Neuronal stem cell (in vitro differentiated cells): Measurements from ENCODE around the gene LIN7B.
"Not testable (repeated sequence)": the region's sequence is repeated elsewhere in the genome, so short reads cannot be mapped to it uniquely, and the experiment has no call there.

Source experiments
- DNase-seq: peaks from one replicate; pipeline ENCODE4 v3.0.0-alpha.2; 2013; ENCODE audit warnings: low spot score
- H2AFZ ChIP-seq: one replicate; pipeline ENCODE4 v1.6.1; 2013; ENCODE audit warnings: mild to moderate bottlenecking, low read length, inconsistent platforms
- H2AK5ac ChIP-seq: 2 replicates; pipeline ENCODE4 v1.6.1; 2013; ENCODE audit warnings: low read depth, mild to moderate bottlenecking, inconsistent platforms, low read length, moderate library complexity, mixed read lengths
- H2BK120ac ChIP-seq: 2 replicates; pipeline ENCODE4 v1.6.1; 2013; ENCODE audit warnings: low read depth, mild to moderate bottlenecking, inconsistent platforms, low read length, moderate library complexity, mixed read lengths
- H2BK12ac ChIP-seq: one replicate; pipeline ENCODE4 v1.6.1; 2013; ENCODE audit warnings: low read length, inconsistent platforms
- H2BK15ac ChIP-seq: 2 replicates; pipeline ENCODE4 v1.6.1; 2013; ENCODE audit warnings: mild to moderate bottlenecking, low read length, inconsistent platforms, mixed read lengths
- H2BK5ac ChIP-seq: one replicate; pipeline ENCODE4 v1.6.1; 2013; ENCODE audit warnings: inconsistent platforms, mild to moderate bottlenecking, low read length, moderate library complexity
- H3K14ac ChIP-seq: one replicate; pipeline ENCODE4 v1.6.1; 2013; ENCODE audit warnings: low read length, inconsistent platforms
- H3K18ac ChIP-seq: 2 replicates; pipeline ENCODE4 v1.6.1; 2013; ENCODE audit warnings: low read length, inconsistent platforms
- H3K23ac ChIP-seq: 2 replicates; pipeline ENCODE4 v1.6.1; 2013; ENCODE audit warnings: low read depth, mild to moderate bottlenecking, mixed read lengths, low read length, inconsistent platforms; ENCODE audit not compliant: poor library complexity
- H3K27ac ChIP-seq: replicated peaks from 3 replicates; pipeline ENCODE4 v1.5.1; 2013; ENCODE audit warnings: low read length, inconsistent platforms
- H3K27me3 ChIP-seq, 3 experiments: 2 replicates each; pipeline ENCODE4 v1.6.1; 2013; ENCODE audit warnings: low read length in 3 of 3, mild to moderate bottlenecking in 2 of 3, inconsistent platforms in 1 of 3, low read depth in 1 of 3, mixed read lengths in 1 of 3, moderate library complexity in 1 of 3; ENCODE audit not compliant: control insufficient read depth in 3 of 3, insufficient read depth in 3 of 3
- H3K36me3 ChIP-seq, 2 donors: replicated peaks in 1 of 2; 2 replicates each; pipeline ENCODE4 v1.6.1; 2013; ENCODE audit warnings: low read length in 2 of 2; ENCODE audit not compliant: control insufficient read depth in 2 of 2, insufficient read depth in 2 of 2
- H3K4ac ChIP-seq: 2 replicates; pipeline ENCODE4 v1.6.1; 2013; ENCODE audit warnings: inconsistent platforms, mild to moderate bottlenecking, low read length, moderate library complexity
- H3K4me1 ChIP-seq, 2 donors: 1 replicate in 1 of 2; 2 replicates in 1 of 2; pipeline ENCODE4 v1.6.1; 2013; ENCODE audit warnings: low read length in 2 of 2, low read depth in 1 of 2; ENCODE audit not compliant: control insufficient read depth in 2 of 2, insufficient read depth in 1 of 2
- H3K4me2 ChIP-seq: one replicate; pipeline ENCODE4 v1.6.1; 2013; ENCODE audit warnings: mild to moderate bottlenecking, low read length, inconsistent platforms; ENCODE audit not compliant: insufficient read depth, poor library complexity, severe bottlenecking
- H3K4me3 ChIP-seq, 2 donors: 2 replicates each; pipeline ENCODE4 v1.5.1; 2013; ENCODE audit warnings: low read length in 2 of 2, mild to moderate bottlenecking in 2 of 2, inconsistent platforms in 1 of 2, moderate library complexity in 1 of 2
- H3K79me1 ChIP-seq: one replicate; pipeline ENCODE4 v1.6.1; 2013; ENCODE audit warnings: low read depth, mild to moderate bottlenecking, inconsistent platforms, low read length, moderate library complexity
- H3K9ac ChIP-seq: one replicate; pipeline ENCODE4 v1.6.1; 2013; ENCODE audit warnings: mild to moderate bottlenecking, low read depth, low read length, inconsistent platforms; ENCODE audit not compliant: poor library complexity
- H3K9me3 ChIP-seq, 2 donors: replicated peaks in 1 of 2; 2 replicates each; pipeline versions ENCODE3 to v1.6.1; 2013; ENCODE audit warnings: low read length in 2 of 2, mild to moderate bottlenecking in 2 of 2, inconsistent platforms in 1 of 2, low read depth in 1 of 2, mixed read lengths in 1 of 2, moderate library complexity in 1 of 2; ENCODE audit not compliant: control insufficient read depth in 2 of 2, insufficient read depth in 1 of 2
- H4K8ac ChIP-seq: one replicate; pipeline ENCODE4 v1.6.1; 2013; ENCODE audit warnings: low read depth, mild to moderate bottlenecking, inconsistent platforms, low read length, moderate library complexity
- H4K91ac ChIP-seq: one replicate; pipeline ENCODE4 v1.6.1; 2013; ENCODE audit warnings: low read length, low read depth, mild to moderate bottlenecking, inconsistent platforms; ENCODE audit not compliant: poor library complexity
- WGBS, 2 donors: extraction: QIAGEN DNeasy Blood & Tissue Kit; methylation state at CpG; one replicate each; pipeline ENCODE4 v1.1.7; 2013; ENCODE audit warnings: missing lambda C conversion rate in 2 of 2, mixed read lengths in 1 of 2; ENCODE audit not compliant: insufficient read length in 2 of 2, insufficient replicate concordance in 1 of 2; ENCODE audit errors: extremely low coverage in 2 of 2; 5-methylcytosine and 5-hydroxymethylcytosine counted together

LIN7B gene

DNA sequence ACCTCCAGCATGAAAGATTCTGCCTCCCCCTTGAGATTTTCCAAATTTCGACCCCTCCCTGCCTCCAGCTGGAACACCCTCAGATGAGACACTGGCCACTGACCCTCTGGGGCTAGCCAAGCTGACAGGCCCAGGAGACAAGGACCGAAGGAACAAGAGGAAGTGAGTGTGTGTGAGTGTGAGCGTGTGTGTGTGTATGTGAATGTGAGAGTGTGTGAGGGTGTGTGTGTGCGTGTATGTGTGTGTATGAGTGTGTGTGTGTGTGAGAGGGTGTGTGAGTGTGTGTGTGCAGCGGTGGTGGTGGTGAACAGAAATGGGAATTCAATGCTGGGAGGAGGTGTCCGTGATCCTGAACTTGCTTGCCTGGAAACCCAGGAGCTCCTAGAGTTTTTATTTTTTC, 27.2 kb downstream of the LIN7B start:
- H3K27ac ChIP-seq, result no peak overlapping the region
- H3K9me3 ChIP-seq, result no peaks in the 10 kb centered on the region
- no peaks in the 10 kb centered on the region for H3K79me1 ChIP-seq
- no peak for DNase-seq
- H2AK5ac ChIP-seq, result no peak overlapping the region
- no peak overlapping the region for H3K14ac ChIP-seq
- WGBS, 2 donors, result 93 to 100% methylated on average over 2 of the region's 6 CpGs
- no peak overlapping the region for H2BK120ac ChIP-seq
- H3K4me2 ChIP-seq, result no peak overlapping the region
- H3K27me3 ChIP-seq, result peaks cover 0 to 1% (median 0%) of the 10 kb centered on the region in 3 experiments
- H3K36me3 ChIP-seq, result no peaks in the 10 kb centered on the region
- no peak overlapping the region for H2BK15ac ChIP-seq
- peaks cover 5 to 12% of the 10 kb centered on the region in 2 donors for H3K4me1 ChIP-seq
- no peak overlapping the region for H3K23ac ChIP-seq
- H3K18ac ChIP-seq, result no peak overlapping the region
- H4K91ac ChIP-seq, result no peak overlapping the region
- H2AFZ ChIP-seq, result no peak overlapping the region
- no peak overlapping the region for H2BK12ac ChIP-seq
- H3K4ac ChIP-seq, result no peak overlapping the region
- no peak overlapping the region for H3K4me3 ChIP-seq
- H3K9ac ChIP-seq, result no peak overlapping the region
- no peak overlapping the region for H2BK5ac ChIP-seq
- H4K8ac ChIP-seq, result no peak overlapping the region

- H2BK15ac ChIP-seq, result no peak overlapping the region
- peak overlapping the region; percentile 94 for H3K18ac ChIP-seq
- no peak overlapping the region for H2BK5ac ChIP-seq
- H4K91ac ChIP-seq, result no peak overlapping the region
- no peak overlapping the region for H2AK5ac ChIP-seq
- no peak overlapping the region for H3K27ac ChIP-seq
- peak overlapping the region; percentile 93 for H3K4ac ChIP-seq
- peak overlapping the region; percentile 77 to 92 for H3K4me3 ChIP-seq
- H3K27me3 ChIP-seq, result peaks cover 0 to 1% (median 0%) of the 10 kb centered on the region in 3 experiments
- H3K4me1 ChIP-seq, result peaks cover 9 to 12% of the 10 kb centered on the region in 2 donors
- peak overlapping the region; percentile 90 for H3K14ac ChIP-seq
- no peaks in the 10 kb centered on the region for H3K79me1 ChIP-seq
- no peaks in the 10 kb centered on the region for H3K9me3 ChIP-seq
- peak overlapping the region; percentile 100 for H3K4me2 ChIP-seq
- no CpG with 5 or more reads among the region's 21 CpGs for WGBS, 2 donors
- peak; percentile 90 for DNase-seq
- peak overlapping the region; percentile 97 for H3K9ac ChIP-seq
- H3K23ac ChIP-seq, result peak overlapping the region; percentile 86
- no peak overlapping the region for H2BK12ac ChIP-seq
- H2AFZ ChIP-seq, result peak overlapping the region; percentile 94
- H4K8ac ChIP-seq, result peak overlapping the region; percentile 54
- no peak overlapping the region for H2BK120ac ChIP-seq
- H3K36me3 ChIP-seq, result no peaks in the 10 kb centered on the region
Measured at GRCh38 chr19:49142866-49143335, 28.7 kb downstream of the LIN7B start.

DNA sequence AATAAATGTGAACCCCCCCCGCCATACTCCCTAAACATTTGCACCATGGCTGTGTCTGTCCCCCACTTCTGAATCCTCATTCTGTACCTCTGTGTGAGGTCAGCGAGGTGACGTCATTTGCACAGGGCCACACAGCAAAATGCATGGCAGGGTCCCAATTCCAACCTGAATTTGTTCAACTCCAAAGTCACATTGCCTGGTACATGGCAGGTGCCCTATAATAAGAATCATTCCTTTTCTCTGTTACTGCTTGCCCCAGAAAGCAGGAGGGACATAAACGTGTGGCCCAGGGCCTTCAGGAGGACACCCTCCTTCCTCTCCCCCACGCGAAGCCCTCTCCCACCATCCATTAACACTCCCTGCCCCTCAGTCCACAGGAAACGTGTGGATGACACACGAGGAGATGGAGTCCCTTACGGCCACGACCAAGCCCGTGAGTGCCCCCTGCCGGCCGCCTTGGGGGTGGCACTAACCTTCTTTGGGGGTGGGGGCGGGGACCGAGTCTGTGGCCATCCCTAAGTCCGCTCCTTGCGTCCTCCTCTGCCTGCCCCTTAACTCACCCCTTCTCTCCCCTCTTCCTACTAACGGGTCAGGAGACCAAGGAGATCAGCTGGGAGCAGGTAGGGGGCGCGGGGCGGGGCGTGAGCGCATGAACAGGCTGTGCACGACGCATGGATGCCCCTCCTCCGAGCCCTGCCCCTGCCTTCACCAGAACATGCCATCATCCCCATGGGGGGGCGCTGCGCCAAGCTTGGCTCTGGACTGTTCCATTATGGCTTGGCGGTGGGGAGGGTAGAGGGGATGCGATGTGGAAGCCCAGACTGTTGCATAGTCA, 31.6 kb downstream of the LIN7B start:
- H2BK12ac ChIP-seq, result no peak overlapping the region
- peak overlapping the region; percentile 32 for H3K14ac ChIP-seq
- no peak overlapping the region for H4K91ac ChIP-seq
- no peaks in the 10 kb centered on the region for H3K9me3 ChIP-seq
- H2AK5ac ChIP-seq, result no peak overlapping the region
- H3K9ac ChIP-seq, result peak overlapping the region; percentile 64
- no peak overlapping the region for H3K4ac ChIP-seq
- peaks cover 0 to 1% (median 0%) of the 10 kb centered on the region in 3 experiments for H3K27me3 ChIP-seq
- peak overlapping the region; percentile 38 to 65 for H3K4me3 ChIP-seq
- DNase-seq, result peak; percentile 98
- no peak overlapping the region for H2BK120ac ChIP-seq
- H2BK5ac ChIP-seq, result no peak overlapping the region
- no CpG with 5 or more reads among the region's 30 CpGs for WGBS, 2 donors
- H2BK15ac ChIP-seq, result peak overlapping the region; percentile 10
- H3K4me1 ChIP-seq, result peaks cover 15 to 18% of the 10 kb centered on the region in 2 donors
- no peaks in the 10 kb centered on the region for H3K36me3 ChIP-seq
- peak overlapping the region; percentile 9 for H3K23ac ChIP-seq
- H3K18ac ChIP-seq, result peak overlapping the region; percentile 58
- no peaks in the 10 kb centered on the region for H3K79me1 ChIP-seq
- peak overlapping the region; percentile 68 for H3K4me2 ChIP-seq
- peak overlapping the region; percentile 91 for H2AFZ ChIP-seq
- H4K8ac ChIP-seq, result no peak overlapping the region
- peak overlapping the region; percentile 82 for H3K27ac ChIP-seq

GRCh38 chr19:49146408-49146770, 32.2 kb downstream of the LIN7B start:
- DNase-seq, H3K9me3 ChIP-seq, H3K9ac ChIP-seq, H2BK5ac ChIP-seq, H2AK5ac ChIP-seq, H2BK12ac ChIP-seq, H3K36me3 ChIP-seq, H4K91ac ChIP-seq, H3K4ac ChIP-seq, H2BK15ac ChIP-seq, H3K27me3 ChIP-seq, H4K8ac ChIP-seq, H3K14ac ChIP-seq, H2BK120ac ChIP-seq, H3K79me1 ChIP-seq: not testable (repeated sequence)
- Histone ChIP-seq H3K23ac (peak overlapping the region; percentile 9), H3K27ac (peak overlapping the region; percentile 82), H3K4me2 (peak overlapping the region; percentile 68), H3K4me1 (peaks cover 18 to 19% of the 10 kb centered on the region in 2 donors), H3K4me3 (peak overlapping the region; percentile 15 to 65), H2AFZ (peak overlapping the region; percentile 91), H3K18ac (peak overlapping the region; percentile 58)
- no CpG with 5 or more reads among the region's 7 CpGs for WGBS, 2 donors
